Chondrocyte (in vitro differentiated cells): ENCODE data around the gene SUFU. TPM values are rescaled to one million over a fixed set of nuclear protein-coding genes. Genes with fewer than 3 reads are reported as not detected.
A peak's percentile ranks its signal among the peaks of the same experiment; 100 is the strongest.

Source experiments
- DNase-seq: peaks from one replicate; pipeline ENCODE4 v3.0.0; 2021; ENCODE audit warnings: mixed read lengths, low spot score
- H3K27ac Mint-ChIP-seq: one replicate; pipeline ENCODE4 v1.8.0; 2021; ENCODE audit warnings: mild to moderate bottlenecking, moderate library complexity, mixed read lengths; ENCODE audit not compliant: unreplicated experiment
- H3K27me3 Mint-ChIP-seq: 2 replicates; pipeline ENCODE4 v1.8.0; 2021; ENCODE audit warnings: low read depth, mixed read lengths
- H3K36me3 Mint-ChIP-seq: 2 replicates; pipeline ENCODE4 v1.8.0; 2021; ENCODE audit warnings: low read depth, mixed read lengths
- H3K4me1 Mint-ChIP-seq: 2 replicates; pipeline ENCODE4 v1.8.0; 2021; ENCODE audit warnings: low read depth, mild to moderate bottlenecking, mixed read lengths
- H3K4me3 Mint-ChIP-seq: one replicate; pipeline ENCODE4 v1.8.0; 2021; ENCODE audit warnings: mild to moderate bottlenecking, moderate library complexity, mixed read lengths; ENCODE audit not compliant: unreplicated experiment
- H3K9me3 Mint-ChIP-seq: 2 replicates; pipeline ENCODE4 v1.8.0; 2021; ENCODE audit warnings: low read depth, mixed read lengths
- total RNA-seq: library from RNA; stranded (reverse); gene quantifications from 3 replicates; pipeline ENCODE4 v1.2.1, GENCODE V29; 2021
- TF ChIP-seq, protein P1 (sequence below): fragments of 200-600 bp; sonication (generic); IDR thresholded peaks from 2 replicates; pipeline ENCODE4 v1.5.0; 2021; ENCODE audit warnings: antibody characterized with exemption, mild to moderate bottlenecking, moderate library complexity

Gene SUFU
- total RNA-seq, 1 donor from 2014 or later: 15.5 TPM

DNA sequence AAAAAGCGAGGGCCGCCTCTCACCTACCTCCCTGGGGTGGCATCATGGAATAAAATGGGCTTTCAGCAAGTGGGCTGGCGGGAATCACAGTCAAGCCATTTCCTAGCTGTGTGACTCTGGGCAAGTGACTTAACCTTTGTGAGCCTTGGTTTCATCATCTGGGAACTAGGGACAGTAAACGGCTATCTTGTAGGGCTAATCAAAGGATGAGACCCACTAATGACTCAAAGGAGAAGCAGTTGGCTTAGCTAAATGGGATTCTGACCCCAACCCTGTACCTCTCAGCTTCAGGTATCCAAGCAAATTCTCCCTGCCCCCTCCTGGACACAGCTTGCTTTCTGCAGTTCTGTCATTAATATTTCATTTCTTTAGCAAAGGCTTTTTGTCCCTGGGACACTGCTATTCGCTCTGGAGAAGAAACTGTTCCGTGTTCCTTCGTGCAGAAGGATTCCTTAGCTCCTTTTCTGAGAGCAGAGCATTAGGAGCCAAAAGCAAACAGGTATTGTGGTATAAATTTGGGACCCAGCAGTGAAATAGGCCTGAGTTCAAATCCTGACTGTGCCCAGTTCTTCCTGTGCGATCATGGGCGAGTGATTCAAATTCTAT, 166.4 kb downstream of the SUFU start:
- no peak overlapping the region for H3K4me3 Mint-ChIP-seq

GRCh38 chr10:102670871-102671434, 167.2 kb downstream of the SUFU start:
- Mint-ChIP-seq H3K9me3 (no peaks in the 10 kb centered on the region), H3K27ac (no peak overlapping the region), H3K4me3 (no peak overlapping the region), H3K4me1 (peaks cover 48% of the 10 kb centered on the region), H3K36me3 (no peaks in the 10 kb centered on the region), H3K27me3 (no peaks in the 10 kb centered on the region)
- no peak for DNase-seq
- TF ChIP-seq, protein P1, sequence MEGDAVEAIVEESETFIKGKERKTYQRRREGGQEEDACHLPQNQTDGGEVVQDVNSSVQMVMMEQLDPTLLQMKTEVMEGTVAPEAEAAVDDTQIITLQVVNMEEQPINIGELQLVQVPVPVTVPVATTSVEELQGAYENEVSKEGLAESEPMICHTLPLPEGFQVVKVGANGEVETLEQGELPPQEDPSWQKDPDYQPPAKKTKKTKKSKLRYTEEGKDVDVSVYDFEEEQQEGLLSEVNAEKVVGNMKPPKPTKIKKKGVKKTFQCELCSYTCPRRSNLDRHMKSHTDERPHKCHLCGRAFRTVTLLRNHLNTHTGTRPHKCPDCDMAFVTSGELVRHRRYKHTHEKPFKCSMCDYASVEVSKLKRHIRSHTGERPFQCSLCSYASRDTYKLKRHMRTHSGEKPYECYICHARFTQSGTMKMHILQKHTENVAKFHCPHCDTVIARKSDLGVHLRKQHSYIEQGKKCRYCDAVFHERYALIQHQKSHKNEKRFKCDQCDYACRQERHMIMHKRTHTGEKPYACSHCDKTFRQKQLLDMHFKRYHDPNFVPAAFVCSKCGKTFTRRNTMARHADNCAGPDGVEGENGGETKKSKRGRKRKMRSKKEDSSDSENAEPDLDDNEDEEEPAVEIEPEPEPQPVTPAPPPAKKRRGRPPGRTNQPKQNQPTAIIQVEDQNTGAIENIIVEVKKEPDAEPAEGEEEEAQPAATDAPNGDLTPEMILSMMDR: no peak

More for the DNA sequence above, 166.4 kb downstream of the SUFU start:
- no peak for DNase-seq
- TF ChIP-seq, protein P1: peak; percentile 6
- Mint-ChIP-seq H3K36me3 (no peaks in the 10 kb centered on the region), H3K27ac (no peak overlapping the region), H3K27me3 (no peaks in the 10 kb centered on the region), H3K4me1 (peaks cover 40% of the 10 kb centered on the region), H3K9me3 (no peaks in the 10 kb centered on the region)

DNA sequence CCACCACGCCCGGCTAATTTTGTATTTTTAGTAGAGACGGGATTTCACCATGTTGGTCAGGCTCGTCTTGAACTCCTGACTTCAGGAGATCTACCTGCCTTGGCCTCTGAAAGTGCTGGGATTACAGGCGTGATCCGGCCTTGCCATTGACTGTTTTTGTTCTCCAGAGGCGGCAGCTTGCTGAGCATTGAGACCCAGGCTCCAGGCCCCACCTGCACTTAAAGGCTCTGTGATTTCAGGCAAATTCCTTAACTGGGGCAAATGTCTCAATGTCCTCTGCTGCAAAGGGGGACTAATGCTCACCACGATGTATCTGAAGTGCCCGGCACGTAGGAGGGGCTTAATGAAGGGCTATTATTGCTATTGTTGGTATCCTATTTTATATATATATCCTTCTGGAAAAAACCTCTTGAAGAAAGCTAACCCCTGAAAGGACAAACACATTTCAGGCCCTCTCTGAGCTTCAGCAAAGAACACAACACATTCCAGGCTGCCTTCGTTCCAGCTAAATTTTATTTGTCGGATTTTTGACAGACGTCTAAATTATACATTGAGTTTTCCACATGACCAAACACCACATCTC, 169.6 kb downstream of the SUFU start:
- no peaks in the 10 kb centered on the region for H3K9me3 Mint-ChIP-seq
- no peak for DNase-seq
- H3K4me1 Mint-ChIP-seq: peaks cover 72% of the 10 kb centered on the region
- H3K36me3 Mint-ChIP-seq: no peaks in the 10 kb centered on the region
- peak overlapping the region; percentile 67 for H3K4me3 Mint-ChIP-seq
- peak overlapping the region; percentile 99 for H3K27ac Mint-ChIP-seq
- no peaks in the 10 kb centered on the region for H3K27me3 Mint-ChIP-seq
- TF ChIP-seq, protein P1: no peak

DNA sequence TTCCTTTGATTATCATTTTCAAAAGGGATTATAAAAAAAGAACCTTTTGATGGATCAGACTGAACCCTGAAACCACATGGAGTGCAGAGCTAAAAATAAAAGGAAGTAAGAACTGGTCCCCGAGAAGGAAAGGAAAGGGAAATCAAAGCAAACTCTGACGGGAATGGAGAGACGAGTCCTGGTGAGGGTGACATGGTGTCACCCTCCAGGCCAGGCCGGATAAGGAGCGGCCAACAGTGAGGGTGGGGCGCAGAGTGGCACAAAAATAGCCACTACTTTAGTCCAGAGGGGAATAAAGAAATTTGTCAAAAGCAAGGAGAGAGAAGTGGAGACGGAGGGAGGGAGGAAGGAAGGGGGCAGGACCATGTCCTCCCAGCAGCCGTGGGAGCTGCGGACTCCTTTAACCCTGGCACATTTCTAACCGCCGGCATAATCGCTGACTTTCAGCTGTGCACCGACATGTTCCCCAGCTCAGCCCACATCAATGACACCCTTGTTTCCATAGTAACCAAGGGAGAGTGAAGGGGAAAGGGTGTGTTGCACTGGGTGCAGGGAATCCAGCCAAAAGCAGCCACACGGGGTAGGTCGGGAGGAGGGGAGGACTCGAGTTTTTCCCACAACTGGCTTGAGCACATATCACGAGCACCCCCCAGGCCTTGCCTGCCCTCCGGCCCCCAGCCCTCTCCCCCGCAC, 170.2 kb downstream of the SUFU start:
- no peak for DNase-seq

DNA sequence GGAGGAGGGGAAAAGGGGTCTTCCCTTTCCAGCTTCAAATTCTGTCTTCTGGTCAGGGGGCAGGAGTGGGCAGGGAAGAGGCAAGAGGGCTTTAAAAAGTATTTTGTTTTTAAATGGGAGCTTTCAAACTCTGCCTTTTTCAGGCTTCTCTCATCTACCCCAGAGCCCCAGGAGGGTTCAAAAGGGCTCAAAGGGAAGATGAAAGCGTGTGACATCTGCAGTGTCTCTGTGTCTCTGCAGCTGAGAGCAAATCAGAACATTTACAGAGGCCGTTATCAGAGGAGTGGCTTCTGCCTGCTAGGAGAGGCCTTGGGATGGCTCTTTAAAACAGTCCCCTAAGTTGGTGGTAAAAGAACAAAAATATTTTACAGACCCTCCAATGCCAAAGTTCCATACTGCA, 170.8 kb downstream of the SUFU start:
- Mint-ChIP-seq H3K27ac (peak overlapping the region; percentile 99), H3K4me3 (peak overlapping the region; percentile 41), H3K4me1 (peaks cover 75% of the 10 kb centered on the region), H3K9me3 (no peaks in the 10 kb centered on the region), H3K36me3 (no peaks in the 10 kb centered on the region), H3K27me3 (no peaks in the 10 kb centered on the region)
- TF ChIP-seq, protein P1: no peak
- no peak for DNase-seq

More for the DNA sequence above, 170.2 kb downstream of the SUFU start:
- Mint-ChIP-seq H3K27ac (peak overlapping the region; percentile 99), H3K27me3 (no peaks in the 10 kb centered on the region), H3K4me3 (peak overlapping the region; percentile 67), H3K4me1 (peaks cover 76% of the 10 kb centered on the region), H3K9me3 (no peaks in the 10 kb centered on the region), H3K36me3 (no peaks in the 10 kb centered on the region)
- TF ChIP-seq, protein P1: no peak
